DMS114 treated with DMSO at 0.1 percent for 48 hours (cell line): Measurements from ENCODE around the gene HOMER2.

Experiments
- DNase-seq: peaks from one replicate; lab custom pipeline; 2025; ENCODE audit not compliant: unreplicated experiment; lab: John Stamatoyannopoulos, UW

Gene HOMER2

DNA sequence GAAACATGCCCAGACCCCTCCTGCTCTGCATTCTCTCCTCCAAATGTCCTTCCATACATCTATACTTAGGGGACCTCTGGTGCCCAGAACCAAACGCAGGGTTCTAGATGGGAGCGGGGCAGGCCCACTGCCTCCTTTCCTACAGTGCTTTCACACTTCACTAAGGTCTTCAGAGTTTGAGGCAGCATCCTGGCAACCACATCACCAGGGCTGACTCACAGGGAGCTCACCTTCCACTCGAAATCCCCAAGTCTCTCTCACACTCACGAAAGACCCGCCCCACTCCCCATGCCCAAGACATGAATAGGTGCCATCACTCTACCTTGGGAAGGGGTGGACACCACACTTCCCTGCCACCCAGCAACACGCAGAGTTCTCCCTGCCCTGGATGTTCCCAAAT lies 18.9 kb downstream of the HOMER2 start:
- no peak for DNase-seq

GRCh38 chr15:82931221-82931620 lies 21.3 kb downstream of the HOMER2 start:
- no peak for DNase-seq

- DNase-seq = no peak
These were observed 22.1 kb downstream of the HOMER2 start for GRCh38 chr15:82930461-82930860.

- no peak for DNase-seq
These were observed 23.8 kb downstream of the HOMER2 start for GRCh38 chr15:82928711-82929110.

DNA sequence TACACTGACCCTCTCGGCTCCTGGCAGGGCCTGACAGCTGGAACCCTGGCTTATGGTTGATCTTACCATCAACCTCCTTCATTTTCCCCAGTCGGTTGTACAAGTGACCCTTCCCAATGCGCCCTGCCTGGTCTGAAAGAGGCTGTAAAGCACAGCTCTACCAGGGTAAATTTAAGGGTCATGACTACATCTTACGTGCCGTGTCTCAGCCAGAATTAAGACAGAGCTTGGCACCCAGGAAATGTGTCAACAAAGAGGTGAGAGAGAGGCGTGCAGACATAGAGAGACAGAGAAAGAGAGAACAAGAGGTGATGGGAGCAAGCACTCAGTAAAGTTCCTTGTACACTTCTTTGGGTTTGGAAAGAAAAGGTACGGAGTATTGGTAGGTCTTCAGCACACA lies 28.8 kb downstream of the HOMER2 start:
- no peak for DNase-seq

GRCh38 chr15:82922737-82923136 lies 29.8 kb downstream of the HOMER2 start:
- DNase-seq = no peak

DNA sequence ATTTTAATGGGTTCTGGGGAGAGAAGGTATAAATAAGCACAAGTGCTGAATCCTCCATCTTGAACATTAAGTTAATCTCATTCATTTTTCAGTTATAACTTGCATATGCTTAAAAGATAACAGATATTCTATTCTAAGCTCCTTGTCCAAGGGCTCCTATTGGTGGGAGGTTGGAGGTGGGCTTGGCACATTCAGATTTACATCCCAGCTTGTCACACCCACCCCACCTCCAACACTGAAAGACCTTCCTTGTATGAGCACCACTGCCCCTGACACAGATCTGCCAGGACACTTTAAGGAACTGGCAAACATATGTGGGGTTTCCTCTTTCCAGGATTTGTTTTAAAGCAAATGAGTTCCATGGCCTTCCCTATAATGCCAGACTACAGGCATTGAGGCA lies 30.6 kb downstream of the HOMER2 start:
- no peak for DNase-seq

GRCh38 chr15:82921242-82921641 lies 31.3 kb downstream of the HOMER2 start:
- DNase-seq = no peak

DNA sequence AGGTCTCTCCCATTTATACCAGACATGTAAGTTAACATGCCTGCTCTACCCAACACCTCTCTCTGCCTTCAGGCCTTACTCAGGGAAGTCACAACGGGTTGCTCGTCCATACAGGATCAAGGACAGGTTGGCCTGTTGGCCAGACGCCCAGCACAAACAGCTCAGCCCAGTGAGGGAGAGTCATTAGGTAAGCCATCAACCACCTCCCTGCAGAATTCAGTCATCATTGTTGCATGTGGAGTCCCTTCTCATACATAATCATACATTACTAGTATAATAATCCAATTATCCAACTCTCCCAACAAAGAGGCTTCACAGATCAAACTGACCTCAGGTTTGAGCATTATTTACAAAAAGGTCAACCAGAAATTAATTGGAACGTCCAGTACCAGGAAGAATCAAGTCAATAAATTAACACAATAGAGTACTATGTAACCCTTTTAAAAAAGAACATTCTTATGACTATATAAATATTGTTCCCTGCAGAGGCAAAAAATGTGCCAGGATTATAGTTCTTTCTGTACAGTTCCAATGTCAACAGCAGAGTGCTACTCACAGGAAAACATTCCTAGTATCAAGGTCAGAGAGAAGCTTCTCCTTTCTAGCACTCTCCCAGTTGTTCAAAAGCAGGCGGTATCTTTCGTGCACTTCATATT lies 33.2 kb downstream of the HOMER2 start:
- DNase-seq = no peak

DNA sequence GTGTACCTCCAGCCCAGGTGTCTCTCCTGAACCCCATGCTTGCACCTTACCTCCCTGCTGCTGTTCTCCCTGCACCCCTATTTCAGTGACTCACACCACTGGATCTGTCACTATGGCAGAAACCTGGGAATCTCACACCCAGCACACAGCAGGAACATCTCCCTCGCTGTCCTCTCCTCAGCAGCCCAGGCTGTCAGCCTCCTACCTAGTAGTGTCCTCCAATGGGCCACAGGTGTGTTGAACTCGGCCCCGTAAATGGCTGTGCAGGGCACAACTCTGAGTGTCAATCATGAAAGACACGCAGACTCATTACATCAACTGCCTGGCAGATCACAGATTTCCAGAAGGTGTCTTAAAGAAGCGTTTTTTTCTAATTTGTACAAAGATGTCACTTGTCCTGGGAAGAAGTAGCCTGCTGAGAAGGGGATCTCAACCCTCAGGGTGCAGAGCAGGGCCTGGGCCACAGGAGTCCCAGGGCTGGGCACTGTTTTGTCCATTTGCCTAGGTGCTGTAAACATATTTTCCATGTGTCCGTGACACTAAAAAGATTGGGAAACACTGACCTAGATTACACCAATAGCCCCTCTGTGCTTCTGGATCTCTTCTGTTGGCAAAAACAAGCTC lies 33.8 kb downstream of the HOMER2 start:
- no peak for DNase-seq

GRCh38 chr15:82918162-82918561 lies 34.4 kb downstream of the HOMER2 start:
- no peak for DNase-seq

DNA sequence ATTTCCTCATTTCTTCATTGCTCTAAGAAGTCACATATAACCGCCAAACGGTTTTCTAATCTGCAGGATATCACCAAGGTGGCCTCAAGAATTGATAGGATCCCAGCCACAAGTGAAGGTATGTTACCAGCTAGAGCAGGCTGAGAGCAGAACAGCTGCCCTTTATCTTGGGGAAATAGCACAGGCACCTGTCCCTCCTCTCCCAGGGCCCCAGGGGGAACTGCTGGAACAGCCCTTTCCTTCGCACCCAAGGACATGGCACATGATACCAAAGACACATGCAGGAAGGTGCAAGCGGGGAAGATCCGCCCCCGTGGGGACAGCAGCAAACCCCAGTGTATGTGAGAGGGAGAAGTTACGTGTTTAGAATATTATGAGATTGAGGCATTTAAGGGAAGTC lies 35.3 kb downstream of the HOMER2 start:
- no peak for DNase-seq

DNA sequence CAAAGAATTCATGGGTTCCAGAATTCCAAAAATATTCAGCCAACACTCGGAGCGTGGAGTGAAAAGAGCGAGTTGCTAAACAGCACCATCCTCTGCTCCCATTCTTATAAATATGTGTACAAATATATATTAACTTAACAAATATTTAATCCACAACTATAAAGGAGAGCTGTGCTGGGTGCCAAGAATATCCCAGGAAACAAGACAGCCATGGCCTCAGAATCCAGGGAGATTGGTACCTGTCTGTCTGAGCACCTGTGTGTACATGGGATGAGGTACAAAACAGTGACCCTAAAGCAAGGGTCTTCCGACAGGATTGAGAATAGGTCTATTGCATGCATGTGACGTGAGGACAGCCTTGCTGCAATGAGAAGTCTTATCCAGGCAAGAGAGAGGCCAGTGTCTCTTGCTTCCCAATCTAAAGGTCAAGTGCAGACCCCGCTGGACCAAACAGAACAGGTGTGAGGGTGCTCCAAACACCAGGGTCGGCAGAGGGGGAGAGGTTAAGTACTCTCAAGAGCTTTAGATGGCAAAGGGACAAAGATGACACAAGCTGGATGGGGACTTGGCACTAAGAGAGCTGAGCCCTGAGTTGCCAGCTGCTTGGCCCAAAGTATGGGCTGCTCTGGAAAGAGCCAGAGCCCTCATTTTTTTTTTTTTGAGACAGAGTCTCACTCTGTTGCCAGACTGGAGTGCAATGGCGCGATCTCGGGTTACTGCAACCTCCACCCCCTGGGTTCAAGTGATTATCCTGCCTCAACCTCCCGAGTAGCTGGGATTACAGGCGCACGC lies 36.2 kb downstream of the HOMER2 start:
- DNase-seq = no peak

DNA sequence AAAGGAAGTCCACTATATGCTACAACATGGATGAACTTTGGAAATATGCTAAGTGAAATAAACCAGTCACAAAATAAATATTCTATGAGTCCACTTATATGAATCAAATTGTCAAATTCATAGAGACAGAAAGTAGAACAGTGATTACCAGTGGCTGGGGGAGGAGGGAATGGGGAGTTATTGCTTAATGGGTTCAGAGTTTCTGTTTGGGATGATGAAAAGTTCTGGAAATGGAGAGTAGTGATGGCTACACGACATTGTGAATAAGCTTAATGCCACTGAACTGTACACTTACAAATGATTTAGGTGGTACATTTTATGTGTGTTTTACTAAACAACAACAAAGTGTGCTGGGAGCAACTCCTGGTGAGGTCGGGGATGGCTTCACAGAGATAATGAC lies 38.1 kb downstream of the HOMER2 start:
- DNase-seq = no peak

GRCh38 chr15:82911458-82911857 lies 41.1 kb downstream of the HOMER2 start:
- DNase-seq = no peak

DNA sequence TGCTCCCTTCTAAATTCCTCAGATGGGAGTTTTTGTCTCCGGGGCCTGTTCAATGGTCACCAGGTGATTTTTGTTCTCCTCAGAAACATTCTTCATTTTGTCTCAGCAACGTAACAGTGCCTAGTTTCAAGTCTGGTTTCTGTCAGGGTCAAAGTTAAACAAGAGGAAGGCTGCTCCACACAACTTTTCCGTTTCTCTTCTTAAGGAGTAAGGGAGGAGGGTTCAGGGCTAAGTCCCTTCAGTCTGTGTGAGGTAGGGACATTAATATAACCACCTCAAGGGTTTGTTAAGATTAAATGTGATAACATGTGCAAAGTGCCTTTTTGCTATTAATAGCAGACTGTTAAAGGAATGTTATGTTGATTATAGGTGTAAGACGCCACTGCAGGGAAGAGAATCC lies 41.8 kb downstream of the HOMER2 start:
- no peak for DNase-seq

GRCh38 chr15:82909080-82909815 lies 43.3 kb downstream of the HOMER2 start:
- DNase-seq = no peak

DNA sequence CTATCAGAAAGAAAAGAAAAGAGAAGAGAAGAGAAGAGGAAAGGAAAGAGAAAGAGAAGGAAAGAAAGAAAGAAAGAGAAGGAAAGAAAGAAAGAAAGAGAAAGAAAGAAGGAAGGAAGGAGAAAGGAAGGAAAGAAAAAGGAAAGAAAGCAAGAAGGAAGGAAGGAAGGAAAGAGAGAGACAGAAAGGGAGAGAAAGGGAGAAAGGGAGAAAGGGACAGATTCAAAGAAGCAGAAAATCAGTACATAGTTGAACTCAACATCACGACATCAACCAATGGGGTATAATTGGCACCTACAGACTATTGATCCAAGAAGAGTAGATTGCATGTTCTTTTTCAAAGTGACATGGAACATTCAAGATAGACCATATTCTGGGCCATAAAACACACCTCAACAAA lies 45.2 kb downstream of the HOMER2 start:
- DNase-seq = no peak

DNA sequence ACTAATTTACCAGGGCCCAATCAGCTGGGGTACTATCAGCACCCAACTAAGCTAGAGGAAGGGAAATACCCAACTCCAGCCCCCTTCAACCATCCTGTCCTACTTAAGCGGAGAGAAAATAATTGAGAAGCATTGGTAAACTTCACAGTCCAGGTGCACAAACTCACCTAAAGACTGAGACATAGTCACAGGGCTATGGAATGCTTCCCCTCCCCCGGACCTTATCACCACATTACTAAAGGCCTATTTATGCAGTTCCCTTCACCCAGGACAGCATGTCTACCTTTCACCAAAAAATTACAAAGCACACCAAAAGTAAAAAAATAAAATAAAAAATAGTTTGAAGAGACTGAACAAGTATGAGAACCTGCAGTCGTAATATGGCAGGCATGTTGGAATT lies 47.9 kb downstream of the HOMER2 start:
- no peak for DNase-seq

DNA sequence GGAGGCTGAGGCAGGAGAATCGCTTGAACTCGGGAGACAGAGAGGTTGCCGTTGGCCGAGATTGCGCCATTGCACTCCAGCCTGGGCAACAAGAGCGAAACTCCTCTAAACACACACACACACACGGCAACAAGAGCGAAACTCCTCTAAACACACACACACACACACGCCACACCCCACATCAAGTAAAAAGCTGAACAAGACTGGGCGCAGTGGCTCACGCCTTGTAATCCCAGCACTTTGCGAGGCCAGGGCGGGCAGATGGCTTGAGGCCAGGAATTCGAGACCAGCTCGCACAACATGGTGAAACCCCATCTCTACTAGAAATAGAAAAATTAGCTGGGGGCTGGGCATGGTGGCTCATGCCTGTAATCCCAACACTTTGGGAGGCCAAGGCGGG lies 49.0 kb downstream of the HOMER2 start:
- DNase-seq = no peak

GRCh38 chr15:82901114-82901805 lies 51.3 kb downstream of the HOMER2 start:
- DNase-seq = no peak
